K562 (cell line): ENCODE measurements around the gene HSD17B11.

ENCODE experiments used
- CTCF ChIP-seq, 3 experiments: IDR thresholded peaks in 2 of 3; conservative IDR thresholded peaks in 1 of 3; 2 replicates each; pipeline ENCODE4 v1.5.1; 2011 to 2012; ENCODE audit warnings: low read length in 3 of 3, mild to moderate bottlenecking in 3 of 3, control low read depth in 2 of 3, improper control_type of control experiment in 1 of 3, inconsistent platforms in 1 of 3, low read depth in 1 of 3, mixed read lengths in 1 of 3, moderate library complexity in 1 of 3; ENCODE audit not compliant: insufficient read depth in 2 of 3
- DPF2 ChIP-seq: fragments of 450-650 bp; IDR thresholded peaks from 2 replicates; pipeline ENCODE4 v1.6.1; 2016
- FOXK2 ChIP-seq, 2 experiments: fragments of 450-650 bp; IDR thresholded peaks in 1 of 2; conservative IDR thresholded peaks in 1 of 2; 2 replicates each; pipeline ENCODE4 v1.6.1; 2016; ENCODE audit warnings: low read depth in 2 of 2, mild to moderate bottlenecking in 1 of 2
- MTA3 ChIP-seq: fragments of 450-650 bp; formaldehyde crosslinking; IDR thresholded peaks from 2 replicates; pipeline ENCODE4 v1.6.1; 2017; ENCODE audit warnings: mild to moderate bottlenecking, borderline replicate concordance
- MTF1 ChIP-seq: fragments of 250-450 bp; sonication (Bioruptor Pico); IDR thresholded peaks from 2 replicates; pipeline ENCODE4 v1.9.0; 2021; ENCODE audit warnings: moderate library complexity, mild to moderate bottlenecking, inconsistent platforms, borderline replicate concordance
- RFX1 ChIP-seq: fragments of 450-650 bp; IDR thresholded peaks from 2 replicates; pipeline ENCODE4 v1.6.1; 2016; ENCODE audit warnings: mild to moderate bottlenecking, moderate library complexity
- SMAD4 ChIP-seq: fragments of 250-450 bp; sonication (Bioruptor Pico); conservative IDR thresholded peaks from 2 replicates; pipeline ENCODE4 v1.8.0; 2021; ENCODE audit warnings: inconsistent platforms, mild to moderate bottlenecking, moderate library complexity
- ZBTB49 ChIP-seq: sonication (generic); formaldehyde crosslinking; IDR thresholded peaks from 2 replicates; pipeline ENCODE4 v1.8.0; 2022; ENCODE audit warnings: missing genetic modification reagents, mild to moderate bottlenecking, borderline replicate concordance
- ZNF444 ChIP-seq: fragments of 250-450 bp; sonication (Bioruptor Pico); IDR thresholded peaks from 2 replicates; pipeline ENCODE4 v1.4.0; 2020; ENCODE audit warnings: mild to moderate bottlenecking, moderate library complexity
- ZNF561 ChIP-seq: fragments of 450-650 bp; formaldehyde crosslinking; conservative IDR thresholded peaks from 2 replicates; pipeline ENCODE4 v1.4.0; 2020; ENCODE audit warnings: mild to moderate bottlenecking, moderate library complexity
- TF ChIP-seq, protein P1 (sequence below), 3 experiments: fragments of 200-800 bp in 1 of 3; fragments of 250-450 bp in 1 of 3; fragments of 450-650 bp in 1 of 3; sonication (Bioruptor Pico) in 1 of 3; sonication (Bioruptor generic) in 1 of 3; formaldehyde crosslinking in 1 of 3; IDR thresholded peaks; 2 replicates each; pipeline versions ENCODE4 v1.6.1 to v1.8.0; 2016 to 2022; ENCODE audit warnings: mild to moderate bottlenecking in 2 of 3, missing genetic modification characterization in 2 of 3, missing compliant biosample characterization in 1 of 3, moderate library complexity in 1 of 3
- TF ChIP-seq, protein P2 (sequence below): fragments of 200-600 bp; sonication (generic); IDR thresholded peaks from one replicate; pipeline ENCODE4 v1.6.1; 2012; ENCODE audit warnings: mild to moderate bottlenecking, low read depth, low read length, inconsistent platforms

GRCh38 chr4:87370068-87370467 lies 20.9 kb downstream of the HSD17B11 start:
- TF ChIP-seq CTCF (IDR thresholded peaks at IDR 0.05 in 2 of 3, conservative IDR thresholded peaks at IDR 0.05 in 1 of 3; ENCODE audit: insufficient read depth in 2 of 3, low read depth in 1 of 3, low read length in 3 of 3) (no peak), RFX1 (no peak), SMAD4 (CRISPR knock-in tag) (no peak), ZNF444 (no peak), DPF2 (no peak), MTF1 (CRISPR knock-in tag) (no peak), MTA3 (no peak), ZBTB49 (CRISPR knock-in tag) (no peak), ZNF561 (no peak), FOXK2 (conservative IDR thresholded peaks at IDR 0.05 in 1 of 2, IDR thresholded peaks at IDR 0.05 in 1 of 2; ENCODE audit: low read depth in 2 of 2) (no peak)
- TF ChIP-seq, protein P1, sequence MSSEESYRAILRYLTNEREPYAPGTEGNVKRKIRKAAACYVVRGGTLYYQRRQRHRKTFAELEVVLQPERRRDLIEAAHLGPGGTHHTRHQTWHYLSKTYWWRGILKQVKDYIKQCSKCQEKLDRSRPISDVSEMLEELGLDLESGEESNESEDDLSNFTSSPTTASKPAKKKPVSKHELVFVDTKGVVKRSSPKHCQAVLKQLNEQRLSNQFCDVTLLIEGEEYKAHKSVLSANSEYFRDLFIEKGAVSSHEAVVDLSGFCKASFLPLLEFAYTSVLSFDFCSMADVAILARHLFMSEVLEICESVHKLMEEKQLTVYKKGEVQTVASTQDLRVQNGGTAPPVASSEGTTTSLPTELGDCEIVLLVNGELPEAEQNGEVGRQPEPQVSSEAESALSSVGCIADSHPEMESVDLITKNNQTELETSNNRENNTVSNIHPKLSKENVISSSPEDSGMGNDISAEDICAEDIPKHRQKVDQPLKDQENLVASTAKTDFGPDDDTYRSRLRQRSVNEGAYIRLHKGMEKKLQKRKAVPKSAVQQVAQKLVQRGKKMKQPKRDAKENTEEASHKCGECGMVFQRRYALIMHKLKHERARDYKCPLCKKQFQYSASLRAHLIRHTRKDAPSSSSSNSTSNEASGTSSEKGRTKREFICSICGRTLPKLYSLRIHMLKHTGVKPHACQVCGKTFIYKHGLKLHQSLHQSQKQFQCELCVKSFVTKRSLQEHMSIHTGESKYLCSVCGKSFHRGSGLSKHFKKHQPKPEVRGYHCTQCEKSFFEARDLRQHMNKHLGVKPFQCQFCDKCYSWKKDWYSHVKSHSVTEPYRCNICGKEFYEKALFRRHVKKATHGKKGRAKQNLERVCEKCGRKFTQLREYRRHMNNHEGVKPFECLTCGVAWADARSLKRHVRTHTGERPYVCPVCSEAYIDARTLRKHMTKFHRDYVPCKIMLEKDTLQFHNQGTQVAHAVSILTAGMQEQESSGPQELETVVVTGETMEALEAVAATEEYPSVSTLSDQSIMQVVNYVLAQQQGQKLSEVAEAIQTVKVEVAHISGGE (CRISPR knock-in tag; IDR thresholded peaks at IDR 0.05): no peak
- TF ChIP-seq, protein P2, sequence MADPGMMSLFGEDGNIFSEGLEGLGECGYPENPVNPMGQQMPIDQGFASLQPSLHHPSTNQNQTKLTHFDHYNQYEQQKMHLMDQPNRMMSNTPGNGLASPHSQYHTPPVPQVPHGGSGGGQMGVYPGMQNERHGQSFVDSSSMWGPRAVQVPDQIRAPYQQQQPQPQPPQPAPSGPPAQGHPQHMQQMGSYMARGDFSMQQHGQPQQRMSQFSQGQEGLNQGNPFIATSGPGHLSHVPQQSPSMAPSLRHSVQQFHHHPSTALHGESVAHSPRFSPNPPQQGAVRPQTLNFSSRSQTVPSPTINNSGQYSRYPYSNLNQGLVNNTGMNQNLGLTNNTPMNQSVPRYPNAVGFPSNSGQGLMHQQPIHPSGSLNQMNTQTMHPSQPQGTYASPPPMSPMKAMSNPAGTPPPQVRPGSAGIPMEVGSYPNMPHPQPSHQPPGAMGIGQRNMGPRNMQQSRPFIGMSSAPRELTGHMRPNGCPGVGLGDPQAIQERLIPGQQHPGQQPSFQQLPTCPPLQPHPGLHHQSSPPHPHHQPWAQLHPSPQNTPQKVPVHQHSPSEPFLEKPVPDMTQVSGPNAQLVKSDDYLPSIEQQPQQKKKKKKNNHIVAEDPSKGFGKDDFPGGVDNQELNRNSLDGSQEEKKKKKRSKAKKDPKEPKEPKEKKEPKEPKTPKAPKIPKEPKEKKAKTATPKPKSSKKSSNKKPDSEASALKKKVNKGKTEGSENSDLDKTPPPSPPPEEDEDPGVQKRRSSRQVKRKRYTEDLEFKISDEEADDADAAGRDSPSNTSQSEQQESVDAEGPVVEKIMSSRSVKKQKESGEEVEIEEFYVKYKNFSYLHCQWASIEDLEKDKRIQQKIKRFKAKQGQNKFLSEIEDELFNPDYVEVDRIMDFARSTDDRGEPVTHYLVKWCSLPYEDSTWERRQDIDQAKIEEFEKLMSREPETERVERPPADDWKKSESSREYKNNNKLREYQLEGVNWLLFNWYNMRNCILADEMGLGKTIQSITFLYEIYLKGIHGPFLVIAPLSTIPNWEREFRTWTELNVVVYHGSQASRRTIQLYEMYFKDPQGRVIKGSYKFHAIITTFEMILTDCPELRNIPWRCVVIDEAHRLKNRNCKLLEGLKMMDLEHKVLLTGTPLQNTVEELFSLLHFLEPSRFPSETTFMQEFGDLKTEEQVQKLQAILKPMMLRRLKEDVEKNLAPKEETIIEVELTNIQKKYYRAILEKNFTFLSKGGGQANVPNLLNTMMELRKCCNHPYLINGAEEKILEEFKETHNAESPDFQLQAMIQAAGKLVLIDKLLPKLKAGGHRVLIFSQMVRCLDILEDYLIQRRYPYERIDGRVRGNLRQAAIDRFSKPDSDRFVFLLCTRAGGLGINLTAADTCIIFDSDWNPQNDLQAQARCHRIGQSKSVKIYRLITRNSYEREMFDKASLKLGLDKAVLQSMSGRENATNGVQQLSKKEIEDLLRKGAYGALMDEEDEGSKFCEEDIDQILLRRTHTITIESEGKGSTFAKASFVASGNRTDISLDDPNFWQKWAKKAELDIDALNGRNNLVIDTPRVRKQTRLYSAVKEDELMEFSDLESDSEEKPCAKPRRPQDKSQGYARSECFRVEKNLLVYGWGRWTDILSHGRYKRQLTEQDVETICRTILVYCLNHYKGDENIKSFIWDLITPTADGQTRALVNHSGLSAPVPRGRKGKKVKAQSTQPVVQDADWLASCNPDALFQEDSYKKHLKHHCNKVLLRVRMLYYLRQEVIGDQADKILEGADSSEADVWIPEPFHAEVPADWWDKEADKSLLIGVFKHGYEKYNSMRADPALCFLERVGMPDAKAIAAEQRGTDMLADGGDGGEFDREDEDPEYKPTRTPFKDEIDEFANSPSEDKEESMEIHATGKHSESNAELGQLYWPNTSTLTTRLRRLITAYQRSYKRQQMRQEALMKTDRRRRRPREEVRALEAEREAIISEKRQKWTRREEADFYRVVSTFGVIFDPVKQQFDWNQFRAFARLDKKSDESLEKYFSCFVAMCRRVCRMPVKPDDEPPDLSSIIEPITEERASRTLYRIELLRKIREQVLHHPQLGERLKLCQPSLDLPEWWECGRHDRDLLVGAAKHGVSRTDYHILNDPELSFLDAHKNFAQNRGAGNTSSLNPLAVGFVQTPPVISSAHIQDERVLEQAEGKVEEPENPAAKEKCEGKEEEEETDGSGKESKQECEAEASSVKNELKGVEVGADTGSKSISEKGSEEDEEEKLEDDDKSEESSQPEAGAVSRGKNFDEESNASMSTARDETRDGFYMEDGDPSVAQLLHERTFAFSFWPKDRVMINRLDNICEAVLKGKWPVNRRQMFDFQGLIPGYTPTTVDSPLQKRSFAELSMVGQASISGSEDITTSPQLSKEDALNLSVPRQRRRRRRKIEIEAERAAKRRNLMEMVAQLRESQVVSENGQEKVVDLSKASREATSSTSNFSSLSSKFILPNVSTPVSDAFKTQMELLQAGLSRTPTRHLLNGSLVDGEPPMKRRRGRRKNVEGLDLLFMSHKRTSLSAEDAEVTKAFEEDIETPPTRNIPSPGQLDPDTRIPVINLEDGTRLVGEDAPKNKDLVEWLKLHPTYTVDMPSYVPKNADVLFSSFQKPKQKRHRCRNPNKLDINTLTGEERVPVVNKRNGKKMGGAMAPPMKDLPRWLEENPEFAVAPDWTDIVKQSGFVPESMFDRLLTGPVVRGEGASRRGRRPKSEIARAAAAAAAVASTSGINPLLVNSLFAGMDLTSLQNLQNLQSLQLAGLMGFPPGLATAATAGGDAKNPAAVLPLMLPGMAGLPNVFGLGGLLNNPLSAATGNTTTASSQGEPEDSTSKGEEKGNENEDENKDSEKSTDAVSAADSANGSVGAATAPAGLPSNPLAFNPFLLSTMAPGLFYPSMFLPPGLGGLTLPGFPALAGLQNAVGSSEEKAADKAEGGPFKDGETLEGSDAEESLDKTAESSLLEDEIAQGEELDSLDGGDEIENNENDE: no peak
